Astrocyte (in vitro differentiated cells and primary cell): Measurements from ENCODE around the gene SCN8A.

Experiments
- CTCF ChIP-seq: IDR thresholded peaks from 2 replicates; pipeline ENCODE4 v1.5.1; 2011; ENCODE audit warnings: low read depth, mild to moderate bottlenecking, inconsistent platforms, low read length, moderate library complexity; ENCODE audit not compliant: insufficient read depth
- EZH2 ChIP-seq: IDR thresholded peaks from 2 replicates; pipeline ENCODE4 v1.6.1; 2012; ENCODE audit warnings: mild to moderate bottlenecking, low read length, inconsistent platforms; ENCODE audit not compliant: insufficient read depth

- TF ChIP-seq CTCF (no peak), EZH2 (no peak)
These were observed 81.3 kb downstream of the SCN8A start for GRCh38 chr12:51672334-51672733.
